GM04503 (cell line): ENCODE results near the gene USP43.
"Not testable (repeated sequence)": the region's sequence is repeated elsewhere in the genome, so short reads cannot be mapped to it uniquely, and the experiment has no call there.

Experiments
- DNase-seq: peaks from one replicate; pipeline ENCODE4 v3.0.0-alpha.2; 2012; ENCODE audit warnings: low read depth

Gene USP43, protein sequence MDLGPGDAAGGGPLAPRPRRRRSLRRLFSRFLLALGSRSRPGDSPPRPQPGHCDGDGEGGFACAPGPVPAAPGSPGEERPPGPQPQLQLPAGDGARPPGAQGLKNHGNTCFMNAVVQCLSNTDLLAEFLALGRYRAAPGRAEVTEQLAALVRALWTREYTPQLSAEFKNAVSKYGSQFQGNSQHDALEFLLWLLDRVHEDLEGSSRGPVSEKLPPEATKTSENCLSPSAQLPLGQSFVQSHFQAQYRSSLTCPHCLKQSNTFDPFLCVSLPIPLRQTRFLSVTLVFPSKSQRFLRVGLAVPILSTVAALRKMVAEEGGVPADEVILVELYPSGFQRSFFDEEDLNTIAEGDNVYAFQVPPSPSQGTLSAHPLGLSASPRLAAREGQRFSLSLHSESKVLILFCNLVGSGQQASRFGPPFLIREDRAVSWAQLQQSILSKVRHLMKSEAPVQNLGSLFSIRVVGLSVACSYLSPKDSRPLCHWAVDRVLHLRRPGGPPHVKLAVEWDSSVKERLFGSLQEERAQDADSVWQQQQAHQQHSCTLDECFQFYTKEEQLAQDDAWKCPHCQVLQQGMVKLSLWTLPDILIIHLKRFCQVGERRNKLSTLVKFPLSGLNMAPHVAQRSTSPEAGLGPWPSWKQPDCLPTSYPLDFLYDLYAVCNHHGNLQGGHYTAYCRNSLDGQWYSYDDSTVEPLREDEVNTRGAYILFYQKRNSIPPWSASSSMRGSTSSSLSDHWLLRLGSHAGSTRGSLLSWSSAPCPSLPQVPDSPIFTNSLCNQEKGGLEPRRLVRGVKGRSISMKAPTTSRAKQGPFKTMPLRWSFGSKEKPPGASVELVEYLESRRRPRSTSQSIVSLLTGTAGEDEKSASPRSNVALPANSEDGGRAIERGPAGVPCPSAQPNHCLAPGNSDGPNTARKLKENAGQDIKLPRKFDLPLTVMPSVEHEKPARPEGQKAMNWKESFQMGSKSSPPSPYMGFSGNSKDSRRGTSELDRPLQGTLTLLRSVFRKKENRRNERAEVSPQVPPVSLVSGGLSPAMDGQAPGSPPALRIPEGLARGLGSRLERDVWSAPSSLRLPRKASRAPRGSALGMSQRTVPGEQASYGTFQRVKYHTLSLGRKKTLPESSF

GRCh38 chr17:9644910-9645751 lies at the start of gene USP43:
Gene USP43, plus strand, starts transcription at chr17:9645517. Its CDS starts 116 bp downstream, at chr17:9645633.
- no peak for DNase-seq

DNA sequence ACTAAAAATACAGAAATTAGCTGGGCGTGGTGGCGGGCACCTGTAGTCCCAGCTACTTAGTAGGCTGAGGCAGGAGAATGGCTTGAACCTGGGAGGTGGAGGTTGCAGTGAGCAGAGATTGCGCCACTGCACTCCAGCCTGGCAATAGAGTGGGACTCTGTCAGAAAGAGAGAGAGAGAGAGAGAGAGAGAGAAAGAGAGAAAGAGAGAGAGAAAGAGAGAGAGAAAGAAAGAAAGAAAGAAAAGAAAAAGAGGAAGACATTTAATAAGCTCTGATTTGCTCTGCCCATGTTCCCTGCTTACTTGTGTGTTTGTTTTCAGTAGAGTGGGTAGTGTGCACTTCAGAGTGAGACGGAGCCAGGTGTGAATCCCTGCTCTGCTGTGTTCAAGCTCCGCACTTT lies 47.7 kb upstream of the USP43 start:
- not testable (repeated sequence) for DNase-seq

- DNase-seq = no peak
Measured at GRCh38 chr17:9598661-9599060, 46.7 kb upstream of the USP43 start.

- not testable (repeated sequence) for DNase-seq
Measured at GRCh38 chr17:9604583-9604982, 40.7 kb upstream of the USP43 start.

GRCh38 chr17:9606453-9606852 lies 38.9 kb upstream of the USP43 start:
- DNase-seq = no peak

- not testable (repeated sequence) for DNase-seq
Measured at GRCh38 chr17:9607058-9607457, 38.3 kb upstream of the USP43 start.

DNA sequence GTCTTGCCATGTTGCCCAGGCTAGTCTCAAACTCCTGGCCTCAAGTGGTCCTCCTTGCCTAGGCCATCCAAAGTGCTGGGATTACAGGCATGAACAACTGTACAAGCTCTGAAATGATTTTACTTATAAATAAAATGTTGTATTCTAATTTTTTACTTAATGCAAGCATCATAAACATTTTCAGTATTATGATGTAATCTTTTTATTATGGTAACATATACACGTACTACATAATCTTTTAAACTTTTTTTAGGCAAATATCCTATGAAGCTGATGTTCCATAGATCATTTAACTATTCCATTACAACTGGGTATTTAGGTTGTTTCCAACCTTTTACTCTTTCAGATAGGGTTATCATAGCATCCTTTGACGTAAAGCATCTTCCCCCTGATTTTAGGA lies 33.8 kb upstream of the USP43 start:
- no peak for DNase-seq

- no peak for DNase-seq
Measured at GRCh38 chr17:9612006-9612405, 33.3 kb upstream of the USP43 start.

DNA sequence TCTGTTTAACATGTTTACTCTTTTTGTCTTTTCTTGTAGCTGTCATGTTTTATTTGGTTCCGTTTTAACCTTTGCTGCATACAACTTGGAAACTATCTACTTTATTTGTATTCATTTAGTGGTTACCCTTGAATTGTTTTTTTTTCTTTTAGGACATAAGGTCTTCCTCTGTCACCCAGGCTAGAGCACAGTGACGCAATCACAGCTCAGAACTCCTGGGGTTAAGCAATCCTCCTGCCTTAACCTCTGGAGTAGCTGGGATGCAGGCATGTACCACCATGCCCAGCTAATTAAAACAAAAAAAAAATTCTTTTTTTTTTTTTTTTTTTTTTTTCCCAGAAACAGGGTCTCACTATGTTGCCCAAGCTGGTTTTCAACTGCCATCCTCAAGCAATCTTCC lies 29.8 kb upstream of the USP43 start:
- DNase-seq = no peak

DNA sequence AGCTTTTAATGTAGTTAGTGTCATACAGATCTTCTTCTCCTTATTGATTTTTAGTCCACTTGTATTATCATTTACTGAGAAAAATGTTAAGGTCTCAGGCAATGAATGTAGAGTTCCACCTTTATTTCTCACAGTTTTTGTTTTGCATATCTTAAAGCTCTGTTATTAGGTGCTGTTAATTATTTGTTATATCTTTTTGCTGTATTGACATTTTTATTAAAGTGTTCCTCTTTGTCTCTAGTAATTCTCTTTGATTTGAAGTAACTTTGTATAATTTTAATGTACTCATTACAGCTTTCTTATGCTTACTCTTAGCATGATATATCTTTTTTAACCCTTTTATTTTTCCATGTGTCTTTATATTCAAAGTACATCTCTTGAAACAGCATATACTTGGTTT lies 22.4 kb upstream of the USP43 start:
- DNase-seq = no peak

- no peak for DNase-seq
Measured at GRCh38 chr17:9628509-9628908, 16.8 kb upstream of the USP43 start.

DNA sequence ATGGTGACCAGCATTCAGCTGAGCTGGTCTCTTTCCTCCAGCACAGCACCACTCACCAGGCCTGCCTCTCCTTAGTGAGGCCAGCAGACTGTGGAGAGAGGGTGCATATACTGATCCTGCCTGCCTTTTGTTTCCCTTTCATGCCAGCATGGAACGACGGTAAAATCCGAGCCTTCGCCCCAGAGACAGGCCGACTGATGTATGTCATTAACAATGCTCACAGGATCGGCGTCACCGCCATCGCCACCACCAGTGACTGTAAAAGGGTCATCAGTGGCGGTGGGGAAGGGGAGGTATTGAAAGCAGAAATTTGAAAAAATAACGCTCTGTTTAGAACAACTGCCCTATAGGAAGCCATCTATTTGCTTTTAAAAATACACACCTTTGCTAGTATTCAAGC lies 12.6 kb upstream of the USP43 start:
- DNase-seq = no peak

- no peak for DNase-seq
Measured at GRCh38 chr17:9635340-9635739, 10.0 kb upstream of the USP43 start.

- DNase-seq = no peak
Measured at GRCh38 chr17:9636501-9636900, 8.8 kb upstream of the USP43 start.

DNA sequence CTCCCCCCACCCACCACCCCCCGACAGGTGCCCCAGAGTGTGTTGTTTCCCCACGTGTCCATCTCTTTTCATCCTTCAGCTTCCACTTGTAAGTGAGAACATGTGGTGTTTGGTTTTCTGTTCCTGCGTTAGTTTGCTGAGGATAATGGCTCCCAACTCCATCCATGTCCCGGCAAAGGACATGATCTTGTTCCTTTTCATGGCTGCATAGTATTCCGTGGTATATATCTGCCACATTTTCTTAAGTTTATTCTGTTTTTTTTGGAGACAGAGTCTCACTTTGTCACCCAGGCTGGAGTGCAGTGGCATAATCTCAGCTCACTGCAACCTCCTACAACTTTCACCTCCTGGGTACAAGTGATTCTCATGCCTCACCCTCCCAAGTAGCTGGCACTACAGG lies 4.9 kb upstream of the USP43 start:
- not testable (repeated sequence) for DNase-seq

DNA sequence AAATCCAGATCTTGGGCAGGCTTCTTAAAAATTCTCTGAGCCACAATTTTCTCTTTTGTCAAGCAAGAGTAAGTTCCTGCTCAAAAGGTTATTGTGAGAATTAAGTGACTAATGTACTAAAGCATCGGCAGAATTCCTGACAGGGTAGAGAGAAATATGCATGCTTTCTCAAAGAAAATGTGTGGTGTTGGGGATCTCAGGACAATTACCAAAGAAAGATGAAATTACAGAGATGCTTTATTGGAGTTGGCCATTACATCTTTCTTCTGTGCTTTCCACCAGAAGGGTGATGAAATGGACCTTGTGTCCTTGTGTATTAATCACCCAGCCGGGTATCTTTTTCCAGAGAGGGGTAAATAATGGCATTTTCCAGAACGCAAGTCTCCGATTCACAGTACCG lies 1.7 kb upstream of the USP43 start:
- no peak for DNase-seq

- DNase-seq = no peak
Measured at GRCh38 chr17:9645851-9646545, 681 bp downstream of the USP43 start.

DNA sequence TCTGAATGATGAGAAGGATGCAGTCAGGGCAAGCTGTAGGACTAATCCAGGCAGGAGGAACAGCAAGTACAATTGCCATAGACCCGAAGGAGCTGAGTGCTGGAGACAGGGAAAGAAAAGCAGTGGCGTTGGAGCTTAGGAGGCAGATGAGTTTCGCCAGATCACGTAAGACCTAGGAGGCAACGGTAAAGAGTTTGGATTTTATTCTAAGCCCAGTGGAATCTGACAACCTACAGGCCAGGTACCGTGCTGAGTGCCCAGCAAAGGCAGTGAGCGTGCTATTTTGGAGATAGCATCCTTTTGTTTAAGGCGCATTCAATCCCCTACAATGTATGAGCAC lies 1.2 kb downstream of the USP43 start:
- DNase-seq = no peak

- no peak for DNase-seq
Measured at GRCh38 chr17:9647014-9647413, 1.7 kb downstream of the USP43 start.

DNA sequence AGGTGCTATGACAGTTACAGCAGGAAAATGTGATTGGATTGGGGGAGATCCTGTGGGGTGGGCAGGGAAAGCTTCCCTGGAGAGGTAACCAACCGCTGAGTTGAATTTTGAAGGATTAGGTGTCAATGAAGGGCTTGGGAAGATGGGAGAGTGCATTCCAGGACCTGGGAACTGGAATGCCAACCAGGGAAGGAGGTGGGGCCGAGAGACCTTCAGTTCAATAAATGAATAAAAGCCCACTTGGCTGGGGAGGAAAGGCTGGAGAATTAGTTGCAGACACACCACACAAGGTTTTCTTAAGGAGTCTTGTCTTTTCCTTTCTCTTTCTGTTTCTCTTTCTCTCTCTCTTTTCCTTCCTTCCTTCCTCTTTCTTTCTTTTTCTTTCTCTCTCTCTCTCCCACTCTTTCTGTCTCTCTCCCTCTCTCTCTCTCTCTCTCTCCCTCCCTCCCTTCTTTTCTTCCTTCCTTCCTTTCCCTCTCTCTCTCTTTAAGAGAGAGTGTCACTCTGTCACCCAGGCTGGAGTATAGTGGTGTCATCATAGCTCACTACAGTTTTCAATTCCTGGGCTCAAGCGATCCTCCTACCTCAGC lies 3.3 kb downstream of the USP43 start:
- DNase-seq = no peak
